22Rv1 (cell line): ENCODE results near the gene RCSD1.

Source experiments
- ZFX ChIP-seq: fragments of 450-650 bp; IDR thresholded peaks from 2 replicates; pipeline ENCODE4 v1.6.1; 2017; ENCODE audit warnings: antibody characterized with exemption, borderline replicate concordance
- TF ChIP-seq, protein P1 (sequence below): fragments of 450-650 bp; IDR thresholded peaks from 2 replicates; pipeline ENCODE4 v1.5.1; 2017; ENCODE audit warnings: mild to moderate bottlenecking

DNA sequence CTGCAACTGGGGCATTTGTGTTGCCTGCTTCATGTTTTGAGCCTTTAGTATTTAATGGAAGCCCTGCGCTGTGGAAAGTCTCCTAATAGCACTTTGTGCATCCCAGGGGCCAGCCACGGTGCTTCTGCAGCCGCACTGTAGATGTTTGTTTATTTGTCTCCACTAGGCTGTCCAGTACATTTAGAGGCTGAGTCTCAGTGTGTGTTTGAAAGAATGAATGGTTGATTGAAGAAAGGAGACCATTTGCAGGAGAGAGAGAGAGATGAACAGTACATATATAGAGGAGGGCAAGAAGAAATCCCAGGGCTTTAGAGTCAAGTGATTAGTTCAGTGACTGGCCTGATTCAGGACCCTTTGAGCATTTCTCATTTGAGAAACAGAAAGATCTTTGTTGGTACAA, 125.6 kb downstream of the RCSD1 start:
- TF ChIP-seq, protein P1, sequence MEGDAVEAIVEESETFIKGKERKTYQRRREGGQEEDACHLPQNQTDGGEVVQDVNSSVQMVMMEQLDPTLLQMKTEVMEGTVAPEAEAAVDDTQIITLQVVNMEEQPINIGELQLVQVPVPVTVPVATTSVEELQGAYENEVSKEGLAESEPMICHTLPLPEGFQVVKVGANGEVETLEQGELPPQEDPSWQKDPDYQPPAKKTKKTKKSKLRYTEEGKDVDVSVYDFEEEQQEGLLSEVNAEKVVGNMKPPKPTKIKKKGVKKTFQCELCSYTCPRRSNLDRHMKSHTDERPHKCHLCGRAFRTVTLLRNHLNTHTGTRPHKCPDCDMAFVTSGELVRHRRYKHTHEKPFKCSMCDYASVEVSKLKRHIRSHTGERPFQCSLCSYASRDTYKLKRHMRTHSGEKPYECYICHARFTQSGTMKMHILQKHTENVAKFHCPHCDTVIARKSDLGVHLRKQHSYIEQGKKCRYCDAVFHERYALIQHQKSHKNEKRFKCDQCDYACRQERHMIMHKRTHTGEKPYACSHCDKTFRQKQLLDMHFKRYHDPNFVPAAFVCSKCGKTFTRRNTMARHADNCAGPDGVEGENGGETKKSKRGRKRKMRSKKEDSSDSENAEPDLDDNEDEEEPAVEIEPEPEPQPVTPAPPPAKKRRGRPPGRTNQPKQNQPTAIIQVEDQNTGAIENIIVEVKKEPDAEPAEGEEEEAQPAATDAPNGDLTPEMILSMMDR: no peak
- TF ChIP-seq ZFX: no peak
